ENCODE results near the gene MYF6.

MYF6 gene

GRCh38 chr12:80709811-80710726 is 2.6 kb downstream of the MYF6 start:
- H3F3A ChIP-seq (ENCODE audit: insufficient read depth) = no peaks in the 10 kb centered on the region
- H3K79me2 ChIP-seq (ENCODE audit: insufficient read depth, low read length) = no peaks in the 10 kb centered on the region
- H4K20me1 ChIP-seq (ENCODE audit: low read depth, low read length) = no peaks in the 10 kb centered on the region
- no peak overlapping the region for H3K4me3 ChIP-seq (ENCODE audit: insufficient read depth, low read length, poor library complexity, severe bottlenecking)
- no peak overlapping the region for H3K9ac ChIP-seq (ENCODE audit: low read length)
- H3K36me3 ChIP-seq (ENCODE audit: low read length) = no peaks in the 10 kb centered on the region
- no peak overlapping the region for H3K4me2 ChIP-seq (ENCODE audit: low read depth, low read length, poor library complexity, severe bottlenecking)
- TF ChIP-seq EZH2phosphoT487 (conservative IDR thresholded peaks at IDR 0.05; ENCODE audit: low read length) = no peak
- TF ChIP-seq, protein P1, sequence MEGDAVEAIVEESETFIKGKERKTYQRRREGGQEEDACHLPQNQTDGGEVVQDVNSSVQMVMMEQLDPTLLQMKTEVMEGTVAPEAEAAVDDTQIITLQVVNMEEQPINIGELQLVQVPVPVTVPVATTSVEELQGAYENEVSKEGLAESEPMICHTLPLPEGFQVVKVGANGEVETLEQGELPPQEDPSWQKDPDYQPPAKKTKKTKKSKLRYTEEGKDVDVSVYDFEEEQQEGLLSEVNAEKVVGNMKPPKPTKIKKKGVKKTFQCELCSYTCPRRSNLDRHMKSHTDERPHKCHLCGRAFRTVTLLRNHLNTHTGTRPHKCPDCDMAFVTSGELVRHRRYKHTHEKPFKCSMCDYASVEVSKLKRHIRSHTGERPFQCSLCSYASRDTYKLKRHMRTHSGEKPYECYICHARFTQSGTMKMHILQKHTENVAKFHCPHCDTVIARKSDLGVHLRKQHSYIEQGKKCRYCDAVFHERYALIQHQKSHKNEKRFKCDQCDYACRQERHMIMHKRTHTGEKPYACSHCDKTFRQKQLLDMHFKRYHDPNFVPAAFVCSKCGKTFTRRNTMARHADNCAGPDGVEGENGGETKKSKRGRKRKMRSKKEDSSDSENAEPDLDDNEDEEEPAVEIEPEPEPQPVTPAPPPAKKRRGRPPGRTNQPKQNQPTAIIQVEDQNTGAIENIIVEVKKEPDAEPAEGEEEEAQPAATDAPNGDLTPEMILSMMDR (IDR thresholded peaks at IDR 0.05; ENCODE audit: insufficient read depth, low read length, poor library complexity, severe bottlenecking) = peak; percentile 25
- H3K27me3 ChIP-seq (ENCODE audit: low read length) = no peaks in the 10 kb centered on the region
- H3K27ac ChIP-seq (ENCODE audit: low read depth, low read length) = no peak overlapping the region
- no peak overlapping the region for H2AFZ ChIP-seq (ENCODE audit: low read depth, low read length, severe bottlenecking)
- H3K9me2 ChIP-seq (replicated peaks; ENCODE audit: insufficient read depth, low read length) = no peaks in the 10 kb centered on the region
- H3K9me3 ChIP-seq (ENCODE audit: insufficient read depth, low read length) = no peaks in the 10 kb centered on the region

GRCh38 chr12:80710727-80711449 is 3.5 kb downstream of the MYF6 start:
- no peaks in the 10 kb centered on the region for H3K36me3 ChIP-seq (ENCODE audit: low read length)
- no peaks in the 10 kb centered on the region for H3K27me3 ChIP-seq (ENCODE audit: low read length)
- no peak overlapping the region for H3K9ac ChIP-seq (ENCODE audit: low read length)
- no peak overlapping the region for H3K4me3 ChIP-seq (ENCODE audit: insufficient read depth, low read length, poor library complexity, severe bottlenecking)
- H3K27ac ChIP-seq (ENCODE audit: low read depth, low read length) = no peak overlapping the region
- H3K9me3 ChIP-seq (ENCODE audit: insufficient read depth, low read length) = no peaks in the 10 kb centered on the region
- H2AFZ ChIP-seq (ENCODE audit: low read depth, low read length, severe bottlenecking) = no peak overlapping the region
- no peaks in the 10 kb centered on the region for H3F3A ChIP-seq (ENCODE audit: insufficient read depth)
- H3K79me2 ChIP-seq (ENCODE audit: insufficient read depth, low read length) = no peaks in the 10 kb centered on the region
- H4K20me1 ChIP-seq (ENCODE audit: low read depth, low read length) = no peaks in the 10 kb centered on the region
- TF ChIP-seq, protein P1 (IDR thresholded peaks at IDR 0.05; ENCODE audit: insufficient read depth, low read length, poor library complexity, severe bottlenecking) = no peak
- no peak for TF ChIP-seq EZH2phosphoT487 (conservative IDR thresholded peaks at IDR 0.05; ENCODE audit: low read length)
- no peaks in the 10 kb centered on the region for H3K9me2 ChIP-seq (replicated peaks; ENCODE audit: insufficient read depth, low read length)
- no peak overlapping the region for H3K4me2 ChIP-seq (ENCODE audit: low read depth, low read length, poor library complexity, severe bottlenecking)

DNA sequence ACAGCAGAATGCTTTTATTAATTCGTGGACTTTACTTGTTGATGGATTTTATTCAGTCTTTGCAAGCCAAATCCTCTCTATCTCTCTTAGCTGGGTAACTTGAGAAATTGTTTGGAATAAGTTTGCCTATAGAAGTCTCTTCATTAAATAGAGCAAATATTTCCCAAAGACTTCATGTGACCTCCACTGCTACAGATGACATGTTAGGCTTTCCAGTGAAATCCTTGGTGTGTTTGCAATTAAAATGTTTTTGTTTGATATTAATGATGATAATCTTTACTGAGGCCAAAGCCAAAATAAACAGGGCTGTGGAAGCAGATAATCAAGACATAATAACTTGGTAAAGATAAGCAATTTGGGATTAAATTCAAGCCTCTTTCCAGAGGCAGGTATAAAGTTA is 4.4 kb downstream of the MYF6 start:
- H3K27me3 ChIP-seq (ENCODE audit: low read length) = no peaks in the 10 kb centered on the region

More for the DNA sequence above, 4.4 kb downstream of the MYF6 start:
- no peaks in the 10 kb centered on the region for H3K79me2 ChIP-seq (ENCODE audit: insufficient read depth, low read length)
- TF ChIP-seq, protein P1 (IDR thresholded peaks at IDR 0.05; ENCODE audit: insufficient read depth, low read length, poor library complexity, severe bottlenecking) = no peak
- no peak for TF ChIP-seq EZH2phosphoT487 (conservative IDR thresholded peaks at IDR 0.05; ENCODE audit: low read length)
- no peaks in the 10 kb centered on the region for H3F3A ChIP-seq (ENCODE audit: insufficient read depth)
- H3K36me3 ChIP-seq (ENCODE audit: low read length) = no peaks in the 10 kb centered on the region
- H3K27ac ChIP-seq (ENCODE audit: low read depth, low read length) = no peak overlapping the region
- no peak overlapping the region for H3K9ac ChIP-seq (ENCODE audit: low read length)
- H3K4me2 ChIP-seq (ENCODE audit: low read depth, low read length, poor library complexity, severe bottlenecking) = no peak overlapping the region
- no peak overlapping the region for H3K4me3 ChIP-seq (ENCODE audit: insufficient read depth, low read length, poor library complexity, severe bottlenecking)
- no peaks in the 10 kb centered on the region for H4K20me1 ChIP-seq (ENCODE audit: low read depth, low read length)
- no peak overlapping the region for H2AFZ ChIP-seq (ENCODE audit: low read depth, low read length, severe bottlenecking)
- no peaks in the 10 kb centered on the region for H3K9me2 ChIP-seq (replicated peaks; ENCODE audit: insufficient read depth, low read length)
- H3K9me3 ChIP-seq (ENCODE audit: insufficient read depth, low read length) = no peaks in the 10 kb centered on the region
